A549 treated with AZD9567 at 1 μM for 4 hours (cell line): ENCODE measurements around the gene LRRC74A. TPM values are rescaled to one million over a fixed set of nuclear protein-coding genes. Genes with fewer than 3 reads are reported as not detected.

Experiments used
- total RNA-seq: library from RNA; stranded (reverse); fragments of 200-300 nt; extraction: Qiagen RNA extraction; gene quantifications from 5 replicates; pipeline ENCODE4 v1.2.3, GENCODE V29; 2022; ENCODE audit not compliant: insufficient read depth

The LRRC74A gene
- not detected in 5 replicates for total RNA-seq

GRCh38 chr14:76826122-76826521, at the start of gene LRRC74A:
LRRC74A (plus strand) TSS chr14:76826408; CDS start chr14:76826698, 290 bp downstream.

GRCh38 chr14:76812422-76813383, 13.5 kb upstream of the LRRC74A start, which contains the start of gene ANGEL1:
ANGEL1 (minus strand) TSS chr14:76812882; CDS start chr14:76812827, 55 bp downstream.

Other genes with a start within 250 kb of the LRRC74A start
- gene VASH1, start 64.9 kb upstream of the LRRC74A start, total RNA-seq, result 3.7 to 4.6 TPM (median 4.5 TPM) in 5 replicates
- gene ANGEL1, start 13.5 kb upstream of the LRRC74A start, total RNA-seq, result 6.0 to 9.5 TPM (median 8.5 TPM) in 5 replicates
- 10.2 to 14.9 TPM (median 14.5 TPM) in 5 replicates for gene IRF2BPL, start 202.3 kb downstream of the LRRC74A start, total RNA-seq